SK-N-MC (cell line): ENCODE results near the gene MYCL.

ENCODE experiments used
- DNase-seq: peaks from one replicate; pipeline ENCODE4 v3.0.0-alpha.2; 2011; ENCODE audit warnings: low read depth, low spot score
- H3K27ac ChIP-seq: fragments of 200-600 bp; sonication (generic); 2 replicates; pipeline ENCODE4 v1.5.1; 2016; ENCODE audit warnings: mixed run types
- H3K36me3 ChIP-seq: fragments of 200-600 bp; sonication (generic); 2 replicates; pipeline ENCODE4 v1.6.1; 2017; ENCODE audit warnings: antibody characterized with exemption, low read length, mixed read lengths; ENCODE audit not compliant: insufficient read depth
- H3K4me3 ChIP-seq: fragments of 200-600 bp; sonication (generic); 2 replicates; pipeline ENCODE4 v1.5.1; 2016
- H3K9ac ChIP-seq: fragments of 200-600 bp; sonication (generic); 2 replicates; pipeline ENCODE4 v1.8.0; 2017; ENCODE audit warnings: mixed run types, mixed read lengths; ENCODE audit not compliant: insufficient read length
- H3K9me3 ChIP-seq: fragments of 200-600 bp; sonication (generic); 2 replicates; pipeline ENCODE4 v1.6.1; 2017; ENCODE audit warnings: low read depth, mild to moderate bottlenecking, antibody characterized with exemption, low read length, moderate library complexity, mixed read lengths
- EZH2 ChIP-seq: fragments of 200-600 bp; sonication (generic); IDR thresholded peaks from one replicate; pipeline ENCODE4 v1.6.1; 2017; ENCODE audit warnings: antibody characterized with exemption
- FOXP2 ChIP-seq: optimal IDR thresholded peaks from 2 replicates; pipeline ENCODE3; 2011; ENCODE audit warnings: mild to moderate bottlenecking, moderate library complexity; ENCODE audit not compliant: insufficient read depth; ENCODE audit errors: extremely low read length, control extremely low read depth
- POLR2AphosphoS5 ChIP-seq: IDR thresholded peaks from 2 replicates; pipeline ENCODE4 v1.6.1; 2012; ENCODE audit warnings: mild to moderate bottlenecking, low read depth, low read length, borderline replicate concordance

Gene MYCL

DNA sequence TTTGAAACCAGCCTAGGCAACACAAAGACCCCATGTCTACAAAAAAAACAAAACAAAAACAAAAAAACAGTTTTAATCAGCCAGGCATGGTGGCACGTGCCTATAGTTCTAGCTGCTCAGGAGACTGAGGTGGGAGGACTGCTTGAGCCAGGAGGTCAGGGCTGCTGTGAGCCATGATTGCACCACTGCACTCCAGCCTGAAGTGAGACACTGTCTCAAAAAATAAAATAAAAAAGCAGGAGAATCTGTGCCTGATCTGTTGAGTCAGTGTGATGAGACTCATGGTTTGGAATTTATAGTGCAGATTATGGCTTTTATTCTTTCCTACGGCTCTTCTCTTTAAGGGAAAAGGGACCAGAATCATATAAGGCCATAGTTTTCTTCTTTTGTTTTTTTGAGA lies 35.0 kb downstream of the MYCL start:
- Histone ChIP-seq H3K9me3 (no peaks in the 10 kb centered on the region), H3K36me3 (peaks cover 38% of the 10 kb centered on the region), H3K4me3 (no peak overlapping the region), H3K27ac (no peak overlapping the region), H3K9ac (no peak overlapping the region)
- TF ChIP-seq EZH2 (no peak), POLR2AphosphoS5 (no peak), FOXP2 (no peak)
- no peak for DNase-seq

DNA sequence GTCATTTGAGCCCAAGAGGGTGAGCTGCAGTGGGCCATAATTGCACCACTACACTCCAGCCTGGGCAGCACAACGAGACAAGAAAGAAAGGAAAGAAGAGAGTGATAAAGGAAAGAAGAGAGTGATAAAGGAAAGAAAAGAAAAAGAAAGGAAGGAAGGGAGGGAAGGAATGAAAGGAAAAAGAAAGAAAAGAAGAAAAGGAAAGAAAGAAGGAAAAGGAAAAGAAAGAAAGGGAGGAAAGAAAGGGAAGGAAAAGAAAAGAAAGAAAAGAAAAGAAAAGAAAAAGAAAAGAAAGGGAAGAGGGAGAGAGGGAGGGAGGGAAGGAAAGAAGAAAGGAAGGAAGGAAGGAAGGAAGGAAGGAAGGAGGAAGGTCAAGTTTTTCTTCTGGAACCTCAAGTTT lies 36.0 kb downstream of the MYCL start:
- Histone ChIP-seq H3K9me3 (no peaks in the 10 kb centered on the region), H3K27ac (no peak overlapping the region), H3K9ac (no peak overlapping the region), H3K4me3 (no peak overlapping the region), H3K36me3 (peaks cover 35% of the 10 kb centered on the region)
- DNase-seq, result no peak
- TF ChIP-seq POLR2AphosphoS5 (no peak), FOXP2 (no peak), EZH2 (no peak)

DNA sequence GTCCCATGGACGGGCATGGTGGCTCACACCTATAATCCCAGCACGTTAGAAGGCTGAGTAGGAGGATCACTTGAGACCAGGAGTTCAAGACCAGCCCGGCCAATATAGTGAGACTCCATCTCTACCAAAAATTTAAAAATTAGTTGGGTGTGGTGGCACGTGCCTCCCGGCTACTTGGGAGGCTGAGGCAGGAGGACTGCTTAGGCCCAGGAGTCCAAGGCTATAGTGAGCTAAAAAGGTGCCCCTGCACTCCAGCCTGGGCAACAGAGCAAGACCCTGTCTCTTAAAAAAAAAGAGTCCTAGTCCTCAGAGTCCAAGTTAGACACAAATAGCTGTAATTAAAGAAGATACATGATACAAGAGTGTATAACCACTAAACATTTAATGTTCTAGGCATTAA lies 38.5 kb downstream of the MYCL start:
- Histone ChIP-seq H3K27ac (no peak overlapping the region), H3K36me3 (peaks cover 32% of the 10 kb centered on the region), H3K4me3 (no peak overlapping the region), H3K9me3 (no peaks in the 10 kb centered on the region), H3K9ac (no peak overlapping the region)
- DNase-seq, result no peak
- no peak for TF ChIP-seq EZH2
- no peak for TF ChIP-seq FOXP2
- no peak for TF ChIP-seq POLR2AphosphoS5

DNA sequence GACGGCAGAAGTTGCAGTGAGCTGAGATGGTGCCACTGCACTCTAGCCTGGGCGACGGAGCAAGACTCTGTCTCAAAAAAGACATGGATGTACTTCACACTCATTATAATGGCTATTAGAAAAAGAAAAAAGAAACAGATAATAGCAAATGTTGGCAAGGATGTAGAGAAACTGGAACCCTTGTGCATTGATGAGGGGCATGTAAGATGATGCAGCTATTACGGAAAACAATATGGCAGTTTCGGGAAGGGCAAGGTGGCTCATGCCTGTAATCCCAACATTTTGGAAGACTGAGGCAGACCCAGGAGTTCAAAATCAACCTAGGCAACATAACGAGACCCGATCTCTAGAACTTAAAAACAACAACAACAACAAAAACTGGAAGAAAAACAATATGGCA lies 40.7 kb downstream of the MYCL start:
- Histone ChIP-seq H3K4me3 (no peak overlapping the region), H3K9ac (no peak overlapping the region), H3K36me3 (peaks cover 46% of the 10 kb centered on the region), H3K27ac (no peak overlapping the region), H3K9me3 (no peaks in the 10 kb centered on the region)
- no peak for TF ChIP-seq EZH2
- TF ChIP-seq FOXP2, result no peak
- TF ChIP-seq POLR2AphosphoS5, result no peak
- DNase-seq, result no peak

DNA sequence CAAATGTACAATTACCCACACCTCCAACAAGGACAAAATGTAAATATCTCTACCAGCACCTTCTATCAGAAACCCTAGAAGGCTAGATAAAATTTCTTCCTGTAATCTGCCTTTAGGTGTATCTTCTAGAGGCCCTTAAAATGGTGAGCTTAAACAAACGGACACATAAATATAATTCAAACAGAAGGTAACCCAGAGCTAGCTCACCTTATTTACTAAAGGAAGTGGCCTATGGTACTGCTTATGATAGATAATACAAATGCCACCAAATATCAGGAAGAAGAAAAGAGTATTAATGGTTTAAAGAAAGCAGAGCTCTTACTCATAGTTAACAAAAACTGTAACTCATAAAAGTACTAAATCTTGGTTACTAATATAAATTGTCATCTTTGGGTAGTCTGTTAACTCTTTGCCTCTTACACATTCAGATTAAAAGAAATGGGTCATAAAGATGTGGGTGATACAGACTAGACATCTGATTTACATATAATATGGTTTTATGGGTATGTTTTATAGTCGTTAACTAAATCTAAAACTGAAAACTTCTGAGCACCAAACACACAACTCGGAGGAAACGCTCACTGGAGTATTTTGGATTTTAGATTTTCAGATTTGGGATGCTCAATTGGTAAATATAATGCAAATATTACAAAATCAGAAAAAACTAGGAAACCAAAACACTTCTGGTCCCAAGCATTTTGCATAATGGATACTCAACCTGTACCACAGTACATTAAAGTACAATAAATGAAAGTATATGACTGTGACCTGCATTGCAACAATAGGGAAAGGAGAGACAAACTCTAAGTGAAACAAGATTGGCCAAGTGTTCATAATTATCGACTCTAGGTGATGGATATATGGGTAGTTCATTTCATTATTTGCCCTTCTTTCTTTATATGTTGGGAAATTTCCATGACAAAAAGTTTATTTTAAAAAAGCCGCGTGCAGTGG lies 41.6 kb downstream of the MYCL start:
- TF ChIP-seq FOXP2 (no peak), EZH2 (no peak), POLR2AphosphoS5 (no peak)
- Histone ChIP-seq H3K36me3 (peaks cover 54% of the 10 kb centered on the region), H3K27ac (no peak overlapping the region)

DNA sequence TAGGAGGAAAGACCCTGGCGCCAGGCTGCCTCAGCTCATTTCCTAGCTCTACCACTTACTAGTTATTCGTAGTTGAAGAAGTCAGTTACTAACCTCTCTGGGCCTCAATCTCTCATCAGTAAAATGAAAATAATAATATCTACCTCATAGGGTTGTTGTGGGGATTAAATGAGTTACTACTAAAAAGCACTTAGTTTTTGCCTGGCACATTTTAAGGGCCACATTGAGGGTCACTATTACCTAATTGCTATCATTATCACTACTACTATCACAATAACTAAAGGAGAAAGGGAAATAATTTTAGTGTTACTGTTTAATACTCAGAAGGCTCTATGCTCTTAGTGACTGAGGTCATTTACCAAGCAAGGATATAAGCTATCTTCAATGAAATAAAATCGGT lies 43.4 kb downstream of the MYCL start:
- H3K9ac ChIP-seq, result no peak overlapping the region
- H3K4me3 ChIP-seq, result no peak overlapping the region
- DNase-seq, result no peak
- H3K9me3 ChIP-seq, result no peaks in the 10 kb centered on the region
- no peak overlapping the region for H3K27ac ChIP-seq
- TF ChIP-seq FOXP2, result no peak
- TF ChIP-seq EZH2, result no peak
- TF ChIP-seq POLR2AphosphoS5, result no peak
- peaks cover 58% of the 10 kb centered on the region for H3K36me3 ChIP-seq

More for the DNA sequence above, 41.6 kb downstream of the MYCL start:
- Histone ChIP-seq H3K9me3 (no peaks in the 10 kb centered on the region), H3K9ac (no peak overlapping the region), H3K4me3 (no peak overlapping the region)
- no peak for DNase-seq

DNA sequence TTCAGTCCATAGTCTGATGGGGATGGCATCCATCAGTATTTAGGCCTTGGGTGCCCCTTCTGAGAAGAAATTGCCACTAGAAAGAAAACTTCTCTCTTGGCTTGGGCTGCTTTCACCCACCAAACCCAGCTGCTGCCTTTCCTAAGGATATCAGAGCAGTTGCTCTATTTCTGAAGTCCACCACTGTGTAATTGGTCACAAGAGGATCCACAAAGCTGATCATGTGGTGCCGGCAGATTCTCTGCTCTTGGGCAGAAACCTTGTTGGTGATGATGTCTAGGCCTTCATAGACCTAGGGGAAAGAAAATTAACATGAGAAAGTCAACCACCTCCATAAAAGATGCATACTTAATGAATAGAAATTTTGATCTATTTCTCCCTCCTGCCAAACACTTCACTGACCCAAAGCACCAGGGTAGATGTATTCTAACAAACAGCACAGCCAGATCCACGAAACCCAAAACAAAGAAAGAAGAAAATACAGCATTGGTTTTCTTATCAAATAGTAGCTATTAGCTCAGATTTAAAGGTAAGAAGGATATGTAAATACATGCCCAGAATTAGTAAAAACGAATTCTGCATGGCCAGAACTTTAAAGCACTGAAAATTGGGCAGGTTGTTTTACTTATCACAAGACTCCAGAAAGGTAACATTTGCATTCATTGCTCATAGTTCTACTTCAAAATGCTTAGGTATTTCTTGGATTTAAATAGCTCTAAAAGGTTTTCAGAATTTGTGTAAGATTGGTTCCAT lies 44.4 kb downstream of the MYCL start:
- Histone ChIP-seq H3K4me3 (no peak overlapping the region), H3K36me3 (peaks cover 52% of the 10 kb centered on the region), H3K27ac (no peak overlapping the region), H3K9me3 (no peaks in the 10 kb centered on the region), H3K9ac (no peak overlapping the region)
- TF ChIP-seq FOXP2, result no peak
- TF ChIP-seq EZH2, result no peak
- no peak for TF ChIP-seq POLR2AphosphoS5
- no peak for DNase-seq

DNA sequence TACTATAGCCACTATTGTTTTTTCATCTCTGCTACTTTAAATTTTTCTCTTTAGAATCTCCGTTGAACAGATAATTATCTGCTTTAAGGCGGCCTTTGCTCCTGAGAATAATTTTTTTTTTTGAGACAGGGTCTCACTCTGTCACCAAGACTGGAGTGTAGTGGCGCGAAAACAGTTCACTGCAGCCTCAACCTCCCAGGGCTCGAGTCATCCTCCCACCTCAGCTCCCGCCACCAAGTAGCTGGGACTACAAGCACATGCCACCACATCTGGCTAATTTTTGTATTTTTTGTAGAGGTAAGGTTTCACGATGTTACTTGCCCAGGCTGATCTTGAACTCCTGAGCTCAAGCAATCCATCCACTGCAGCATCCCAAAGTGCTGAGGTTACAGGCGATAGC lies 47.0 kb downstream of the MYCL start:
- H3K4me3 ChIP-seq, result no peak overlapping the region
- no peak for DNase-seq
- TF ChIP-seq EZH2 (no peak), FOXP2 (no peak), POLR2AphosphoS5 (no peak)

More for the DNA sequence above, 47.0 kb downstream of the MYCL start:
- Histone ChIP-seq H3K27ac (no peak overlapping the region), H3K36me3 (peaks cover 59% of the 10 kb centered on the region), H3K9ac (no peak overlapping the region), H3K9me3 (no peaks in the 10 kb centered on the region)
